ENCODE measurements around the gene NAT8L. TPM values are rescaled to one million over a fixed set of nuclear protein-coding genes. Genes with fewer than 3 reads are reported as not detected.
A peak's percentile ranks its signal among the peaks of the same experiment; 100 is the strongest.

Gene NAT8L
- total RNA-seq, 1 experiment from 2014 or later: 0.05 TPM

DNA sequence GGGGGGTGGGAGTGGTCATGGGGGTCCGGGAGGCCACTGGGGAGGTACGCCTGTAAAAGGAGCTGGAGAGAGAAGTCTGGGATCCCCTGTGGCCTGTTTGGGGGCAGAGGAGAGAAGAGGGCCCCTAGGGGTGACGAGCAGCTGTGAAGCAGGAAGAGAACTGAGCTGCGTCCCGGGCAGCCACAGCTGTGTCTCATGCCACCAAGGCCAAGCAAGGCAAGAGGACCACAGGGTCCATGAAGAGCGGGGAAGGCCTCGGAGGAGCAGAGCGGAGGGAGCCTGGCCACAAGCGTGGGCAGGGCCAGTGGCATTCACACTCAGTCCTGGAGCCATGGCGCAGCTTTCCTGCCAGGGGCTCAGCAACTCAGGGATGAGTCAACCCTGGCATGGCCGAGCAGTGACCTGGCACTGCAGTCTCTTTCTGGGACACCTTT, 13.6 kb upstream of the NAT8L start:
- DNase-seq (ENCODE audit: low read depth): peak; percentile 81

GRCh38 chr4:2046031-2046961, 12.8 kb upstream of the NAT8L start:
- no peak for DNase-seq (ENCODE audit: low read depth)

DNA sequence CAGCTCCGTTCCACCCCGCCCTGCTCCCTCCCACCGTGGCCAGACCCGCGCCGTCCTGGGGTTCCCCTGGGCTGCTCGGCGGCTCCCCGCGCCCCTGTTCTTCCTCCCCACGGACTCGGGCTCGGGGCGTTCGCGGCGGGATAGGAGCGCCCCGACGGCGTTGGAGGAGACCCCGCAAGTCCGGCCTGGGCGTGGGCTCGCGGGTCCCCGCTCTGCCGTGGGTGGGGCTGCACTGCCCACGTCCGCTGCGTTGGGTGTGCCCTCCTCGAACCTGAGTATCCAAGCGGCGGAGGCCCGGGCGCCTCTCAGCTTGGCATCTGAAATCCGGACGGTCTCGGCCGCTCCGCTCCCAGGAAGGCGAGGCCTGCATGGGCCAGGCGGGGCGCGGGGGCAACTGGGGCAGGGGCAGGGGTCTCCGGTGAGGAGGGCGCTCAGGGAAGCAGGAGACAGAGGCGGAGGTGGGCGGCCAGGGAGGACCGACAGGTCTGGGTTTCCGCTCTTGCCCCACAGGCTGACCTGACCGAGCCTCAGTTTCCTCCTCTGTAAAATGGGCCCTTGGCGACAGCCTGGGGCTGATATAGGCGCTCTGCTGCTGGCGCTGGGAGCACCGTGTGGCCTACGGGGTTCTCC, 12.0 kb upstream of the NAT8L start:
- DNase-seq (ENCODE audit: low read depth): no peak

DNA sequence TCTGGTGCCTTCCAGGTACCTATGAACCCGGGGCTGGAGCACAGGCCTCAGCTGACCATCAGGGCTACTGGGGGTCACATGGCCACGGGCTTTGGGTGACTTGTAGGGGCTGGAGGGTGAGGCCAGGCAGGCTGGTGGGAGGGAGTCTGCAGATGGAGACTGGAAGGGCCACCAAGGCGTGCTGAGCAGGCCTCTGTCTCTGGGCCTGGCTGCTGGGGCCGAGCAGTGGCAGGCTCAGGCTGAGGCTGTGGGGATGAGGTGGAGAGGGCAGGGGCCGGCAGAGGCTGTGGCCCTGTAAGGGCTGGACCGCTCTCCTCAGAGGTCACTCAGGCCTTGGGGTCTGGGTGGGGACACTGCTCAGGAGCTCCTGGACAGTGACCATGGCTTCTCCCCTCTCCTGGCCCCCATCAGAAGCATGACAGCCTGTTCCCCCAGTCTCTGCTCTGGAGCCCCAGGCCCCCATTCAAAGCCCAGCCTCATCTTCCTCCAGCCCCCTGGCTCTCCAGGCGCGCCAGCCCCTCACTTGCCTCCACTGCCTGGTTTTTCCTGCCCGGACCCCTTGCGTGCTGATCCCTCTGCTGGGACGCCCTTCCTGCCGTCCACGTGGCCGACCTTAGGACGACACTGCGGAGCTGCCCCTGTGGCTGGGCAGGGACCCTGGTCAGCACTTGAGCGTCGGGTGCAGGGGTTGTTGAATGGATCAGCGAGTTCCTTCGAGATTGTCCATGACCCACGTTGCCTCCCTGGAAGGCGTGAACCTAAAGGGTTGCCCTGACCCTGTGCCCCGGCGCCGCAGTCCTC, 11.1 kb upstream of the NAT8L start:
- no peak for DNase-seq (ENCODE audit: low read depth)

DNA sequence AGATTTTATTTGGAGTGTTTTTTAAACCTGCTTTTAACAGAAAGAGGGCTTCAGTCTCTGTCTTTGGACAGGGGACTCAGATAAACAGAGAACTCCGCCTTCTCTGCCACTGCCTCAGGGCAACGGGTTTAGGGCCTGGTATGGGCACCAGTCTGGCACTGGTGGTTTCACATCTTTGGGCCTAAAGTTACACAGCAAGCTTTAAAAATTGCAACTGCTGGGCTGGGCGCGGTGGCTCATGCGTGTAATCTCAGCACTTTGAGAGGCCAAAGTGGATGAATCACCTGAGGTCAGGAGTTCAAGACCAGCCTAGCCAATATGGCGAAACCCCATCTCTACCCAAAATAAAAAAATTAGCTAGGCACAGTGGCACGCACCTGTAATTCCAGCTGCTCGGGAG, 10.3 kb upstream of the NAT8L start:
- DNase-seq (ENCODE audit: low read depth): peak; percentile 77

DNA sequence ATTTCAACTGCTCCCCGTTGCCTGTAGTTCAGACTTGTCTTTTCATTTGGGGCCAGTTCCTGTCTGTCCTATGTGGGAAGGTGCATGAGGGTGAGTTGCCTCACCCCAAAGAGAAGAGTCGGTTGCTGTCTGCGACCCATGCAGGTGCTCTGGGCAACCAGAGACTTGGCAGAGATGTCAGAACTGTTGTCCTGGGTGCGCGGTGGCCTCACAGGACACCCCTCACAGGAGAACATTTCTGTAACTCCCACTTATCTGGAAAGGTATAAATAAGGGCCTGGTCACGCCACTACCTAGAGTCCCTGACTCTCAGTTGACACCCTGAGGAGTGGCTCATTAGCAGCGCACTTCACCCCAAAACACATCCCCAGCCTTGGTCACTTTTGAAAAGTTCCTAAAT, 9.7 kb upstream of the NAT8L start:
- no peak for DNase-seq (ENCODE audit: low read depth)

DNA sequence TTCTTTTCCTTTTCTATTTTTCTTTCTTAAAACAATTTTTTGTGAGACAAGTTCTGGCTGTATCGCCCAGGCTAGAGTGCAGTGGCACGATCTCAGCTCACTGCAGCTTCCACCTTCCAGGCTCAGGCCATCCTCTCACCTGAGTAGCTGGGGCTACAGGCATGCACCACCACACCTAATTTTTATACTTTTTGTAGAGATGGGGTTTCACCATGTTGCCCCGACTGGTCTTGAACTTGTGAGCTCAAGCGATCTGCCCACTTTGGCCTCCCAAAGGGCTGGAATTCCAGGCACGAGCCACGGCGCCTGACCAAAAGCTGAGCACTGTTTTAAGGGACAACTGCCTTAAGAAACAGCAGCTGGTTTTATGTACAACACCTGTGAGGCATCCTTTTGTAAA, 9.3 kb upstream of the NAT8L start:
- no peak for DNase-seq (ENCODE audit: low read depth)

DNA sequence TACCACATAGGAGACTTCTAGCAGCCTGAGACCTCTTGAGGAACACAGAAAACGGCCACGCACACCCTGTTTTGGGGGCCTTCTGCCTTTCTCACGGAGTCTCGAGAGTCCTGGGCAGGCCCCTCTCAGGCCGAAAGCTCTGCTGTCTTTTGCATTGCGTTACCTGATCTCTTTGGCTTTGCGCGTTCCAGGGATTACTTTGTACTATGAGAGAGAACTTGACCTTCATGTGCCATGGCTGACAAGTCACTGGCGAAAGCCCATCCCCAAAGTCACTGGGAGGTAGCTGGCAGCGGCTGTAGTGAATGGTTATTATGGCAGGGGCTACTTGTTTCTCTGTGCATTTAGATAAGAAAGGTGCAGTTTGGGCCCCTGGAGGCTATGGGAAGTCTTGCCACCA, 8.0 kb upstream of the NAT8L start:
- DNase-seq (ENCODE audit: low read depth): no peak

DNA sequence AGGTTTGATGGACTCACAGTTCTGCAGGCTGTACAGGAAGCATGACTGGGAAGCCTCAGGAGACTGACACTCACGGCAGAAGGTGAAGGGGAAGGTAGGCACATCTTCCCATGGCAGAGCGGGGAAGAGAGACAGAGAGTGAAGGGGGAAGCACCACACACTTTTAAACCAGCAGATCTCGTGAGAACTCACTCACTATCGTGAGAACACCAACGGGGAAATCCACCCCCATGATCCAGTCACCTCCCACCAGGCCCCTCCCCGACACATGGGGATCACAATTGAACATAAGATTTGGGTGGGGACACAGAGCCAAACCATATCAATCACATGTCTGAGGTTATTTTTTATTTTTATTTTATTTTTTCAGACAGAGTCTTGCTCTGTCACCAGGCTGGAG, 4.9 kb upstream of the NAT8L start:
- no peak for DNase-seq (ENCODE audit: low read depth)

- no peak for DNase-seq (ENCODE audit: low read depth)
Observed at GRCh38 chr4:2057382-2058065, 1.6 kb upstream of the NAT8L start.

DNA sequence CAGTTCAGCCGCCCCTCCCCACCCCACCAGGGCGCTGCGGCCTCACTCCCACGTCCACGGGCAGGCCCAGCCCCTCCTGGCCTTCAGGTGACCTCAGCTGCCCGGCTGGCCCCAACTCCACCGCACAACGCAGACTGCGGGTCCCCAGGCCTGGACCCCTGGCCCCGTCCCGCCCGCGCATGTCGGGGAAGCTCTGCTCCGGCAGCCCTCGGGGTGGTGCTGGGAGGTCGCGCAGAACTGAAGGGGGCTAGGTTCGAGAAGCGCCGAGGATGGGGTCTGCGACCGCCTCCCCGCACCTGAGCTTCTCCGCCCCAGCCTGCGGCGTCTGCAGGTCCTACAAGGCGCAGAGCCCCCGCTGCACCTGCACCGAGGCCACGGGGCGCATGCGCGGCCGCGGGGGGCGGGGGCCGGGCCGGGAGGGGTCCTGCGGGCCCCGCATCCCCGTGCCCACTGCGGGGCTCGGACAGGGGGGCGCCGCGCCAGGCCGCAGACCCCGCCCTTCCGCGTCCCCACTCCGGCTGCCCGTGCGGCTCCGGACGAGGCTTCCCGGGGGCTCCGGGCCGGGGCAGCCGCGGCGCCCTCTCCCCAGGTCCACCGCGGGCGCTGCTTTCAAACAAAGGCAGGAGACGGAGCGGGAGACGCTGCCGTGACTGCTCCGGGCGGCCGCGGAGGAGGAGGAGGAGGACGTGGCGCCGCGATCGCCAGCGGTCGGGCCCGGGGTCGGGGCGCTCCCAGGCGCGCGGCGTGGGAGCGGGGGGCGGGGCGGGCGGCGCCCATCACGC, 672 bp upstream of the NAT8L start:
- no peak for DNase-seq (ENCODE audit: low read depth)

- no peak for DNase-seq (ENCODE audit: low read depth)
Observed at GRCh38 chr4:2059726-2060602, 837 bp downstream of the NAT8L start.

- DNase-seq (ENCODE audit: low read depth): no peak
Observed at GRCh38 chr4:2060611-2061185, 1.6 kb downstream of the NAT8L start.

DNA sequence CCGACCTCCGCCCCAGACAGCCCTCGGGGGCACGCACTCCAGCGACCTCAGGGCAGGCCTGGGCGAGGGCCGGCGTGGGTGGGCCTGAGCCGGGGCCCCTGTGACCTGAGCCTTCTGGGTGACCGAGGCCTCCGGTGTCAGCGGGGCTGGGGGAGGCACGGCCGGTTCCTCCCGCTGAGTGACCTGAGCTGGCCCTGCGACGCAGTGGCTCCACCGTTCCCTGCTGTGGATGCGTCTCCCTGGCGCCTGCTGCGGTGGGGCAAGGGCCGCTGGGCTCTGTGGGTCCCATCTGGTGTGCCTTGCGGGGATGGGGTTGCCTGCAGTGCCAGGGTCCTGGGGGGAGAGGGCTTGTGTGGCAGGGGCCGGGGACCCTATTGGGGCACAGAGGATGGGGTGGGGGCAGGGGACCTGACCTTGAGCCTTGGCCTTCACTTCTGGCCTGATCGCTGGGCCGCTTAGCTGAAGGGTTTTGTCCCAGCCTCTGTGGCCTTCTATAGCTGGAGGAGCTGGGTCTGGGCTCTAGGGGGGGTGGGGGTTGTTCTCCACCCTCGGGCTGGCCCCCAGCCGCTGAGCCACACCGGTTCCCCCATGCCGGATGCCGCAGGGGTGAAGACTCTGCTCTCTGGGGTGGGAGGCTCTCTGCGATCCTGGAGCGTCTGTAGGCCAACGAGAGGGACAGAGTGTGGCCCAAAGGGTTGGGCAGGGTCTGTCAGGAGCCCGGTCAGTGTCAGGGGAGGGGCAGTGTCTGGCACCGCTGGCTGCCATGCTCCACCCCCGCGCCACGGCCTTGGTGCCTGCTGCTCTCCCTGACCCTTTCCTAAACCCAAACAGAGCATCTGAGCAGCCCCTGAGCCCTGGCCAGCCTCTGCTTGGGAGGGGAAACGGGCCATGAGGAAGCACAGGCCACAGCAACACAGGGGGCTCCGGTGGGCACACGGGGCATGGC, 2.3 kb downstream of the NAT8L start:
- DNase-seq (ENCODE audit: low read depth): no peak

DNA sequence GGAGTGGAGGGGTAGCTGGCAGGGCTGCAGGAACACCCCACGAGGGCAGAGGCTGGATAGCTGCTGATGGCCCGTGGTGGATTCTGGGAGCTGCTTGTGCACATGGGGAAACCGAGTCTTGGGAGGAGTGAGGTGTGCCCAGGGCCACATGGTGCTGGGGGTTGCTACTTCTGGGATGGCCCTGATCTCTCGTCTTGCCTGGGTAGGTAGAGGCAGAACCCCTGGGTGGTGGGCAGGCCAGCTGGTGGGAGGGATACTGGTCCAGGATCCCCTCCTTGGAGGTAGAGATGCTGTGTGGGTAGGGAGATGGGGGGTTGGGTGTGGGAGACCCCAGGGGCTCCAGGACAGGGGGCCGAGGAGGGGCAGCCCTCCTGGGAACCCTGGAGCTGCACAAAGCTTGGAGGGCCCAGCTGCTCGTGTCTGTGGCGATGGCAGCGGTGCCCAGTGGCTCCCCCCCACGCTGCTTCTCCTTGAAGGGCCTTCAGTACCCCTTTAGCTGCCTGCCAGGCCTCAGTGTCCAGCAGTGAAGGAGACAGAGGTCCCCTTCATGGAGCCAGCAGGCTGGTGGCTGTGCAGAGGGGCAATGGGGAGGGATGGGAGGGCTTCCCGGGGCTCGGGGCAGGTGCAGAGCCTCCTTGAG, 3.2 kb downstream of the NAT8L start:
- no peak for DNase-seq (ENCODE audit: low read depth)

DNA sequence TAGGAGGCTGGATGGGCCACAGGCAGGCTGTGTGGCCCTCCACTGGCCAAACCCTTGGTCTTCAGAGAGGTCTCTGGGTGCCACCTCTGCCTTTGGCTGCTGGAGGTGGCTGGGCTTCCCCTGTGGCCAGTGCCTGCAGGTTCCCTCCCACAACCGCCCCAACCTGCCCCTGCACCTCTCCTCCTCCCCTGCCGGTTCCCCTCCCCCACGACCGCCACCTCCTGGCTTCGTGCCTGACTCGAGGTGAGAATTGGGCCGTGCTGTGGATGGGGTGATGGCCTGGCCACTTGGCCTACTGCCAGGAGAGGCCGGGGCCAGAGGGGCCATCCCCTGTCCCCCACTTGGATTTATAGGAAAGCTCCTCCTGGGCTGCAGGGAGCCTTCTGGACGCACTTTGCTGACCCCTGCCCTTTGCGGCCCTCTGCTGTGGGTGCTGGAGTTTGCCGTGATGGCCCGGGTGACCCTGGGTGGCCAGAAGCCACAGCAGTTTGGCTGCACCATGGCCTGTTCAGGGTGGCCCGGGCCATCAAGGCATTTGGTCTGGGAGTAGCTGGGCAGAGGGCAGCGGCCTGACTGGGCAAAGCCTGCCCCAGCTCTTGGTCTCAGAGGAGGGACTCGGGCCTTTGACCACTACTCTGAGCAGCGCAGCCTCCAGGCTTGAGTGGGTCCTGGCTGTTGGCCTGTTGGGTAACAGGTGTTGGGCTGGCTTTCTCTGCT, 3.8 kb downstream of the NAT8L start:
- no peak for DNase-seq (ENCODE audit: low read depth)

DNA sequence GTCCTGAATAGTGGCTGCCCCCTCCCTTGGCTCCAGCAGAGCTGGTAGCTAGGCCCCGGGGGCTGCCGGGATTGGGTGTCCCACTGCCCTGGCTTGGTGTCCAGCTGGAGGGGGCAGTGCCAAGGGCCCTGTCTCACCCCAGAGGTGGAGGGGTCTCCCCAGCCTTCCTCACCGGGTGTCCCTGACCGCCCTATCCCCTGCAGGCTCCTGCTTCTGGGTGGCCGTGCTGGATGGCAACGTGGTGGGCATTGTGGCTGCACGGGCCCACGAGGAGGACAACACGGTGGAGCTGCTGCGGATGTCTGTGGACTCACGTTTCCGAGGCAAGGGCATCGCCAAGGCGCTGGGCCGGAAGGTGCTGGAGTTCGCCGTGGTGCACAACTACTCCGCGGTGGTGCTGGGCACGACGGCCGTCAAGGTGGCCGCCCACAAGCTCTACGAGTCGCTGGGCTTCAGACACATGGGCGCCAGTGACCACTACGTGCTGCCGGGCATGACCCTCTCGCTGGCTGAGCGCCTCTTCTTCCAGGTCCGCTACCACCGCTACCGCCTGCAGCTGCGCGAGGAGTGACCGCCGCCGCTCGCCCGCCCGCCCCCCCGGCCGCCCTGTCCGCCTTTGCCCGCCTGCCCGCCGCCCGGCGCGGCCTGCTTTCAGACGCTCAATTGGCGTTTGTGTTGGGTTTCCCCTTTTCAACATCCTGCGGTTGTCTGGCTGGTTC, 4.6 kb downstream of the NAT8L start:
- DNase-seq (ENCODE audit: low read depth): no peak
